Stimulated activated CD8-positive, alpha-beta memory T cell treated with anti-CD3 and anti-CD28 coated beads, Interleukin-7, amount 100 ng/mL, for 24 hours (primary cell): ENCODE data around the gene CCNY.
"Not testable (repeated sequence)": the region's sequence is repeated elsewhere in the genome, so short reads cannot be mapped to it uniquely, and the experiment has no call there.

Experiments
- DNase-seq: peaks from one replicate; pipeline ENCODE4 v3.0.0-alpha.2; 2020; ENCODE audit warnings: low read depth

Gene CCNY

GRCh38 chr10:35517431-35518181, 181.3 kb downstream of the CCNY start:
- DNase-seq, result no peak

- not testable (repeated sequence) for DNase-seq
These were observed 181.9 kb downstream of the CCNY start for GRCh38 chr10:35518187-35518586.

- no peak for DNase-seq
These were observed 184.7 kb downstream of the CCNY start for GRCh38 chr10:35520996-35521395.

GRCh38 chr10:35523670-35524225, 187.4 kb downstream of the CCNY start:
- DNase-seq, result no peak

- DNase-seq, result no peak
These were observed 190.4 kb downstream of the CCNY start for GRCh38 chr10:35526746-35527145.

GRCh38 chr10:35532141-35532540, 195.8 kb downstream of the CCNY start:
- DNase-seq, result no peak

- no peak for DNase-seq
These were observed 197.3 kb downstream of the CCNY start for GRCh38 chr10:35533565-35533964.

GRCh38 chr10:35535136-35535535, 198.8 kb downstream of the CCNY start:
- no peak for DNase-seq

GRCh38 chr10:35536789-35537188, 200.5 kb downstream of the CCNY start:
- no peak for DNase-seq

GRCh38 chr10:35537925-35538324, 201.6 kb downstream of the CCNY start:
- DNase-seq, result not testable (repeated sequence)

- no peak for DNase-seq
These were observed 204.2 kb downstream of the CCNY start for GRCh38 chr10:35540296-35541164.

- DNase-seq, result no peak
These were observed 205.4 kb downstream of the CCNY start for GRCh38 chr10:35541720-35542119.

GRCh38 chr10:35542303-35542702, 206.0 kb downstream of the CCNY start:
- no peak for DNase-seq

- no peak for DNase-seq
These were observed 208.9 kb downstream of the CCNY start for GRCh38 chr10:35545079-35545657.

GRCh38 chr10:35545878-35546590, 209.7 kb downstream of the CCNY start:
- DNase-seq, result no peak

- no peak for DNase-seq
These were observed 210.5 kb downstream of the CCNY start for GRCh38 chr10:35546824-35547225.

- no peak for DNase-seq
These were observed 216.5 kb downstream of the CCNY start for GRCh38 chr10:35552650-35553342.

GRCh38 chr10:35554036-35554435, 217.7 kb downstream of the CCNY start:
- no peak for DNase-seq

GRCh38 chr10:35554461-35555056, 218.2 kb downstream of the CCNY start:
- no peak for DNase-seq

- DNase-seq, result no peak
These were observed 219.9 kb downstream of the CCNY start for GRCh38 chr10:35555962-35556930.
